Hepatocyte (in vitro differentiated cells): ENCODE data around the gene SBK2. TPM values are rescaled to one million over a fixed set of nuclear protein-coding genes. Genes with fewer than 3 reads are reported as not detected.

Experiments
- DNase-seq: peaks from one replicate; pipeline ENCODE4 v3.0.0-alpha.2; 2016; ENCODE audit warnings: low spot score
- H2AFZ ChIP-seq: fragments of 200-600 bp; sonication (generic); 2 replicates; pipeline ENCODE4 v1.6.0; 2016; ENCODE audit warnings: antibody characterized with exemption, mild to moderate bottlenecking
- H3K27ac ChIP-seq: fragments of 200-600 bp; sonication (generic); 2 replicates; pipeline ENCODE4 v1.5.1; 2016; ENCODE audit warnings: mild to moderate bottlenecking
- H3K27me3 ChIP-seq: fragments of 200-600 bp; sonication (generic); 2 replicates; pipeline ENCODE4 v1.6.1; 2016
- H3K36me3 ChIP-seq: fragments of 200-600 bp; sonication (generic); replicated peaks from 2 replicates; pipeline ENCODE4 v1.5.1; 2016; ENCODE audit warnings: low read depth; ENCODE audit not compliant: insufficient read depth
- H3K4me1 ChIP-seq: fragments of 200-600 bp; sonication (generic); 2 replicates; pipeline ENCODE4 v1.5.1; 2016; ENCODE audit warnings: mild to moderate bottlenecking, moderate library complexity; ENCODE audit not compliant: insufficient read depth
- H3K4me2 ChIP-seq: fragments of 200-600 bp; sonication (generic); 2 replicates; pipeline ENCODE4 v1.6.0; 2016
- H3K4me3 ChIP-seq: fragments of 200-600 bp; sonication (generic); 2 replicates; pipeline ENCODE4 v1.5.1; 2016; ENCODE audit warnings: mild to moderate bottlenecking
- H3K79me2 ChIP-seq: fragments of 200-600 bp; sonication (generic); 2 replicates; pipeline ENCODE4 v1.6.0; 2017; ENCODE audit warnings: mild to moderate bottlenecking
- H3K9me2 ChIP-seq: fragments of 200-600 bp; sonication (generic); replicated peaks from 2 replicates; pipeline ENCODE4 v1.6.0; 2017; ENCODE audit warnings: mild to moderate bottlenecking; ENCODE audit not compliant: insufficient read depth
- H3K9me3 ChIP-seq: fragments of 200-600 bp; sonication (generic); 2 replicates; pipeline ENCODE4 v1.5.1; 2016; ENCODE audit warnings: low read depth, mild to moderate bottlenecking
- H4K20me1 ChIP-seq: fragments of 200-600 bp; sonication (generic); 2 replicates; pipeline ENCODE4 v1.6.0; 2016; ENCODE audit warnings: mild to moderate bottlenecking; ENCODE audit not compliant: insufficient read depth, poor library complexity, severe bottlenecking
- CTCF ChIP-seq: fragments of 200-600 bp; sonication (generic); IDR thresholded peaks from 2 replicates; pipeline ENCODE4 v1.5.1; 2016; ENCODE audit warnings: antibody characterized with exemption, mild to moderate bottlenecking; ENCODE audit not compliant: poor library complexity
- EZH2 ChIP-seq: fragments of 200-600 bp; sonication (generic); IDR thresholded peaks from 2 replicates; pipeline ENCODE4 v1.6.1; 2016; ENCODE audit warnings: antibody characterized with exemption, mild to moderate bottlenecking, borderline replicate concordance
- EZH2phosphoT487 ChIP-seq: fragments of 200-600 bp; sonication (generic); IDR thresholded peaks from one replicate; pipeline ENCODE4 v1.6.1; 2018; ENCODE audit warnings: antibody characterized with exemption, mild to moderate bottlenecking, low read depth, moderate library complexity; ENCODE audit not compliant: unreplicated experiment, severe bottlenecking
- WGBS: methylation state at CpG from one replicate; pipeline ENCODE4 v1.1.6; 2016; ENCODE audit warnings: low lambda C conversion rate; ENCODE audit errors: missing lambda C conversion rate; 5-methylcytosine and 5-hydroxymethylcytosine counted together
- polyA plus RNA-seq: library from polyadenylated mRNA; unstranded; fragments of >200 nt; fragmentation: Nextera tagmentation; extraction: Ambion mirVana; gene quantifications from 2 replicates; pipeline ENCODE4 v1.2.1, GENCODE V29; 2016
- total RNA-seq: library from RNA; depleted of rRNA; stranded (reverse); fragments of >200 nt; gene quantifications from 2 replicates; pipeline ENCODE4 v1.2.3, GENCODE V29; 2014

The SBK2 gene
- total and polyA plus RNA-seq, 2 experiments from 2014 or later: 0.30 to 0.51 TPM

- peaks cover 12% of the 10 kb centered on the region for H3K4me1 ChIP-seq
- H2AFZ ChIP-seq: no peak overlapping the region
- no peaks in the 10 kb centered on the region for H3K9me3 ChIP-seq
- no peak overlapping the region for H3K27ac ChIP-seq
- no peaks in the 10 kb centered on the region for H3K9me2 ChIP-seq
- no peak for TF ChIP-seq CTCF
- no peak for TF ChIP-seq EZH2
- no peak for TF ChIP-seq EZH2phosphoT487
- no peaks in the 10 kb centered on the region for H4K20me1 ChIP-seq
- DNase-seq: no peak
- H3K4me2 ChIP-seq: peak overlapping the region; percentile 27
- WGBS: 88% methylated on average over 5 of the region's 5 CpGs
- H3K27me3 ChIP-seq: no peaks in the 10 kb centered on the region
- H3K36me3 ChIP-seq: no peaks in the 10 kb centered on the region
- no peak overlapping the region for H3K4me3 ChIP-seq
- no peaks in the 10 kb centered on the region for H3K79me2 ChIP-seq
Measured at GRCh38 chr19:55552206-55552605, 15.3 kb upstream of the SBK2 start.

- Histone ChIP-seq H3K4me3 (no peak overlapping the region), H3K36me3 (no peaks in the 10 kb centered on the region), H3K27ac (peak overlapping the region; percentile 85), H2AFZ (peak overlapping the region; percentile 13), H3K79me2 (no peaks in the 10 kb centered on the region), H3K9me2 (no peaks in the 10 kb centered on the region), H3K27me3 (no peaks in the 10 kb centered on the region), H3K9me3 (no peaks in the 10 kb centered on the region), H3K4me1 (peaks cover 12% of the 10 kb centered on the region), H3K4me2 (peak overlapping the region; percentile 72), H4K20me1 (no peaks in the 10 kb centered on the region)
- TF ChIP-seq CTCF (no peak), EZH2 (no peak), EZH2phosphoT487 (no peak)
- no peak for DNase-seq
- 38% methylated on average over 7 of the region's 7 CpGs for WGBS
Measured at GRCh38 chr19:55550321-55550650, 13.4 kb upstream of the SBK2 start.

- DNase-seq: peak; percentile 61
- peak overlapping the region; percentile 85 for H3K27ac ChIP-seq
- peak overlapping the region; percentile 13 for H2AFZ ChIP-seq
Measured at GRCh38 chr19:55549500-55550320, 12.8 kb upstream of the SBK2 start.

More at GRCh38 chr19:55549500-55550320, 12.8 kb upstream of the SBK2 start:
- TF ChIP-seq EZH2phosphoT487 (no peak), EZH2 (no peak), CTCF (no peak)
- WGBS: 16% methylated on average over 36 of the region's 36 CpGs
- Histone ChIP-seq H3K36me3 (no peaks in the 10 kb centered on the region), H4K20me1 (no peaks in the 10 kb centered on the region), H3K27me3 (no peaks in the 10 kb centered on the region), H3K9me3 (no peaks in the 10 kb centered on the region), H3K4me1 (peaks cover 12% of the 10 kb centered on the region), H3K79me2 (no peaks in the 10 kb centered on the region), H3K4me2 (peak overlapping the region; percentile 72), H3K4me3 (no peak overlapping the region), H3K9me2 (no peaks in the 10 kb centered on the region)
